ENCODE results near the gene GSTCD.
A peak's percentile ranks its signal among the peaks of the same experiment; 100 is the strongest.
"Not testable (repeated sequence)": the region's sequence is repeated elsewhere in the genome, so short reads cannot be mapped to it uniquely, and the experiment has no call there.

The GSTCD gene

DNA sequence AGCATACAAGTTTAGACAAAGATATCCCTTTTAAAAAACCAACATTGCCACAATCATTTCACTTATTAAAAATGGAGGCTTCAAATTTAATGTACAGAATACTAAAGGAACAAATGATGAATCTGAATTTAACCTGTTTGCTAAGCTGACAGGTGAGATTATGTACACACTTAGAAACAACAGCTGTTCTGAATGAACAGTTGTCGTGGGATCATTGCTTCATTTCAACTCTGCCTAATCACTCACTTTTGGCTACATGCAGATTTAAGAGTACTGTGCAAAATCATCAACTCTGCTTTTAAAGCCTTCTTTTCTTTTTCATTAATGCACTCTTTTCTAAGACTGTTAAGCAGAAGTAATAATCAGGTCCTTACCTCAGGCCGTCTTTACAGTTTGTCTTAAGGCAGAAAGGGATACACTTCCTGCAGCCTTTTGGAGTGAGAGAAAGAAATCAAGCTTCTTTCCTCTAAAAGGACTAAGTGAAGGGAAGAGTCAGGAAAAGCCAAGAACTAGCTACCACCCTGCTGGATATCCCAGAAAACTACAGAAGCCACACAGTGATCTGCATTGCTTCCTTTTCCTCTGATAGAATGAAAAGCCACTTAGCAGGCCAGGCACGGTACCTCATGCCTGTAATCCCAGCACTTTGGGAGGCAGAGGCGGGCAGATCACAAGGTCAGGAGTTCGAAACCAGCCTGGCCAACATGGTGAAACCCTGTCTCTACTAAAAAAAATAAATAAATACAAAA, 132.0 kb downstream of the GSTCD start:
- no peak overlapping the region for H3K27ac ChIP-seq (ENCODE audit: low read length, poor library complexity, severe bottlenecking)
- H3K4me1 ChIP-seq (ENCODE audit: control insufficient read depth, insufficient read depth, low read depth, low read length) = no peaks in the 10 kb centered on the region
- H2AFZ ChIP-seq (ENCODE audit: low read depth, low read length) = no peak overlapping the region
- H3K27me3 ChIP-seq (ENCODE audit: control insufficient read depth in 1 of 2, insufficient read depth in 1 of 2, low read length in 2 of 2) = no peaks in the 10 kb centered on the region
- no peaks in the 10 kb centered on the region for H3K79me1 ChIP-seq (replicated peaks; ENCODE audit: low read length, poor library complexity, severe bottlenecking)
- no peak overlapping the region for H4K91ac ChIP-seq (ENCODE audit: low read length)
- no peak overlapping the region for H2BK12ac ChIP-seq (ENCODE audit: low read length in 2 of 2)
- no peak overlapping the region for H3K14ac ChIP-seq (ENCODE audit: low read length in 2 of 2)
- H3K23ac ChIP-seq (ENCODE audit: low read length in 2 of 2) = no peak overlapping the region
- no peak overlapping the region for H2BK5ac ChIP-seq (ENCODE audit: low read depth, low read length, poor library complexity, severe bottlenecking)
- H3K4ac ChIP-seq (ENCODE audit: low read depth in 1 of 2, low read length in 2 of 2) = no peak overlapping the region
- H3K18ac ChIP-seq (ENCODE audit: low read depth in 1 of 2, low read length in 2 of 2) = no peak overlapping the region
- H2BK120ac ChIP-seq (ENCODE audit: low read depth, low read length) = no peak overlapping the region
- no peak overlapping the region for H3K4me3 ChIP-seq (ENCODE audit: insufficient read depth in 1 of 2, low read depth in 1 of 2, low read length in 2 of 2)
- no peak overlapping the region for H4K8ac ChIP-seq (ENCODE audit: low read length)
- DNase-seq = no peak
- H3K9ac ChIP-seq (ENCODE audit: low read length) = no peak overlapping the region
- no peaks in the 10 kb centered on the region for H3K9me3 ChIP-seq (ENCODE audit: control insufficient read depth, low read length)
- H3K36me3 ChIP-seq (ENCODE audit: control insufficient read depth in 1 of 2, insufficient read depth in 2 of 2, low read depth in 1 of 2, low read length in 2 of 2) = peaks cover 9% of the 10 kb centered on the region in 2 experiments
- WGBS = 93% methylated on average over 5 of the region's 5 CpGs
- no peak overlapping the region for H3K4me2 ChIP-seq (ENCODE audit: low read length, poor library complexity, severe bottlenecking)
- no peak overlapping the region for H2BK15ac ChIP-seq (ENCODE audit: low read depth, poor library complexity, severe bottlenecking)
- H2AK5ac ChIP-seq (ENCODE audit: low read length, severe bottlenecking) = no peak overlapping the region

DNA sequence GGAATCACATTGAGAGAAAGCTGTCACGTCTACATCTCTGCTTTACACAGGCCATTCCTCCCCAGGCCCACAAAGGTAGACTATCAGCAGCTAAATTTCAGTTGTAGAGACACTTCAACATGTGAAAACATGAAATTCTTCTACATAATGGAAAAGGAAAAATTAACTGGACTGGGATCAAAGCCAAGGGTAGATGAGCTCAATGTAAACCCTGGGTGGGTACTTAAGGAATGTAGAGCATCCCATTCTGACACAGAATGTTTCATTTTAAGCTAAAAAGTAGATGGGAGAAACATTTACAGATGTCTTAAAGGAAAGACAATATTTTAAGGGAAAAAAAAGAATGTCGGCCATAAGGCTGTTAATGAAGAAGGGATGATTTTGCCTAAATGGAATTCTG, 135.4 kb downstream of the GSTCD start:
- Histone ChIP-seq H3K36me3 (ENCODE audit: control insufficient read depth in 1 of 2, insufficient read depth in 2 of 2, low read depth in 1 of 2, low read length in 2 of 2) (peaks cover 0 to 11% of the 10 kb centered on the region in 2 experiments), H3K27ac (ENCODE audit: low read length, poor library complexity, severe bottlenecking) (no peak overlapping the region), H2BK120ac (ENCODE audit: low read depth, low read length) (no peak overlapping the region), H3K4me1 (ENCODE audit: control insufficient read depth, insufficient read depth, low read depth, low read length) (no peaks in the 10 kb centered on the region), H3K18ac (ENCODE audit: low read depth in 1 of 2, low read length in 2 of 2) (no peak overlapping the region), H4K91ac (ENCODE audit: low read length) (no peak overlapping the region), H3K23ac (ENCODE audit: low read length in 2 of 2) (no peak overlapping the region), H3K4me2 (ENCODE audit: low read length, poor library complexity, severe bottlenecking) (no peak overlapping the region), H3K9me3 (ENCODE audit: control insufficient read depth, low read length) (no peaks in the 10 kb centered on the region), H3K4me3 (ENCODE audit: insufficient read depth in 1 of 2, low read depth in 1 of 2, low read length in 2 of 2) (no peak overlapping the region), H2AFZ (ENCODE audit: low read depth, low read length) (no peak overlapping the region), H4K8ac (ENCODE audit: low read length) (no peak overlapping the region), H3K79me1 (replicated peaks; ENCODE audit: low read length, poor library complexity, severe bottlenecking) (no peaks in the 10 kb centered on the region), H3K14ac (ENCODE audit: low read length in 2 of 2) (no peak overlapping the region), H2BK5ac (ENCODE audit: low read depth, low read length, poor library complexity, severe bottlenecking) (no peak overlapping the region), H2BK15ac (ENCODE audit: low read depth, poor library complexity, severe bottlenecking) (no peak overlapping the region), H3K4ac (ENCODE audit: low read depth in 1 of 2, low read length in 2 of 2) (no peak overlapping the region), H2AK5ac (ENCODE audit: low read length, severe bottlenecking) (no peak overlapping the region), H3K9ac (ENCODE audit: low read length) (no peak overlapping the region), H2BK12ac (ENCODE audit: low read length in 2 of 2) (no peak overlapping the region), H3K27me3 (ENCODE audit: control insufficient read depth in 1 of 2, insufficient read depth in 1 of 2, low read length in 2 of 2) (no peaks in the 10 kb centered on the region)
- 100% methylated on average over 1 of the region's 2 CpGs for WGBS
- DNase-seq = no peak

DNA sequence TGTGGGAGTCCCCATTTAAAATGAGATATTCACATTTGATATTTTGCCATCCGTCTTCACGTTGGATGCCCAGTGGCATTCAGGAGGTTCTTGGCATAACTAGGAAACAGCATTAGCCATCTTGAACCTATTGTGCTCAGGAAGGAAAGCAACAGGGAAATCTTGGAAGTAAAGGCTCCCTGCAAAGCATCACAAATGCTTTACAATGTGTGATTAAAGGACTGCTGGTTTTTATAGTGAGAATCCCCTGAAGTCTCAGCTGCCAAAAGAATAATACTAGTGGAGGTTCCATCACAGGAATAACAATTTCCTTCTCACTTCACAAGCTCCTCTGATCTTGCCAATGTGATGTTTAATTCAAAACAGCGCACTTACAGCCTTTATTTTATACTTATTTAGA, 137.0 kb downstream of the GSTCD start:
- Histone ChIP-seq H3K4me1 (ENCODE audit: control insufficient read depth, insufficient read depth, low read depth, low read length) (no peaks in the 10 kb centered on the region), H3K27ac (ENCODE audit: low read length, poor library complexity, severe bottlenecking) (no peak overlapping the region), H2AK5ac (ENCODE audit: low read length, severe bottlenecking) (peak overlapping the region; percentile 70), H3K27me3 (ENCODE audit: control insufficient read depth in 1 of 2, insufficient read depth in 1 of 2, low read length in 2 of 2) (no peaks in the 10 kb centered on the region), H3K9me3 (ENCODE audit: control insufficient read depth, low read length) (no peaks in the 10 kb centered on the region), H2BK120ac (ENCODE audit: low read depth, low read length) (no peak overlapping the region), H4K91ac (ENCODE audit: low read length) (no peak overlapping the region), H3K36me3 (ENCODE audit: control insufficient read depth in 1 of 2, insufficient read depth in 2 of 2, low read depth in 1 of 2, low read length in 2 of 2) (peaks cover 0 to 11% of the 10 kb centered on the region in 2 experiments), H3K23ac (ENCODE audit: low read length in 2 of 2) (no peak overlapping the region), H3K4me3 (ENCODE audit: insufficient read depth in 1 of 2, low read depth in 1 of 2, low read length in 2 of 2) (no peak overlapping the region), H3K9ac (ENCODE audit: low read length) (no peak overlapping the region), H3K79me1 (replicated peaks; ENCODE audit: low read length, poor library complexity, severe bottlenecking) (no peaks in the 10 kb centered on the region), H2BK15ac (ENCODE audit: low read depth, poor library complexity, severe bottlenecking) (no peak overlapping the region), H3K4ac (ENCODE audit: low read depth in 1 of 2, low read length in 2 of 2) (no peak overlapping the region), H2BK12ac (ENCODE audit: low read length in 2 of 2) (no peak overlapping the region), H3K18ac (ENCODE audit: low read depth in 1 of 2, low read length in 2 of 2) (no peak overlapping the region), H2AFZ (ENCODE audit: low read depth, low read length) (no peak overlapping the region), H3K4me2 (ENCODE audit: low read length, poor library complexity, severe bottlenecking) (no peak overlapping the region), H4K8ac (ENCODE audit: low read length) (no peak overlapping the region), H3K14ac (ENCODE audit: low read length in 2 of 2) (no peak overlapping the region), H2BK5ac (ENCODE audit: low read depth, low read length, poor library complexity, severe bottlenecking) (no peak overlapping the region)
- 75% methylated on average over 2 of the region's 3 CpGs for WGBS
- no peak for DNase-seq

DNA sequence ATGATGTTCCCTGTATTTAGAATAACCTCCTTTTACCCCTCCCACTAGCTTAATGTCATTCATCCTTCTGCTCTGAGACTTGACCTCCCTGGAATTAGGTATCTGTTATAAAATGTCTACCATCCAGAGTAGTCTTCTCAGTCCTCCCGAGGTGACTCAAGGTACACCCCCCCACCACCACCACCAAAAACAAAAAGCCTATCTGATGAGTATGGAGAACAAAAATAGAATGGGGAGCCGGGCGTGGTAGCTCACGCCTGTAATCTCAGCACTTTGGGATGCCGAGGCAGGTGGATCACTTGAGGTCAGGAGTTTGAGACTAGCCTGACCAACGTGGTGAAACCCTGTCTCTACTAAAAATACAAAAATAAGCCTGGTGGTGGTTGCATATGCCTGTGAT, 139.8 kb downstream of the GSTCD start:
- not testable (repeated sequence) for H2AFZ ChIP-seq (ENCODE audit: low read depth, low read length); H4K91ac ChIP-seq (ENCODE audit: low read length); H3K4me3 ChIP-seq (ENCODE audit: insufficient read depth in 1 of 2, low read depth in 1 of 2, low read length in 2 of 2); H3K27ac ChIP-seq (ENCODE audit: low read length, poor library complexity, severe bottlenecking); H4K8ac ChIP-seq (ENCODE audit: low read length); H3K4me1 ChIP-seq (ENCODE audit: control insufficient read depth, insufficient read depth, low read depth, low read length); H3K4ac ChIP-seq (ENCODE audit: low read depth in 1 of 2, low read length in 2 of 2); H2BK15ac ChIP-seq (ENCODE audit: low read depth, poor library complexity, severe bottlenecking); H3K18ac ChIP-seq (ENCODE audit: low read depth in 1 of 2, low read length in 2 of 2); H3K23ac ChIP-seq (ENCODE audit: low read length in 2 of 2); H3K9me3 ChIP-seq (ENCODE audit: control insufficient read depth, low read length); H3K4me2 ChIP-seq (ENCODE audit: low read length, poor library complexity, severe bottlenecking); H3K36me3 ChIP-seq (ENCODE audit: control insufficient read depth in 1 of 2, insufficient read depth in 2 of 2, low read depth in 1 of 2, low read length in 2 of 2); H2BK12ac ChIP-seq (ENCODE audit: low read length in 2 of 2); H2BK120ac ChIP-seq (ENCODE audit: low read depth, low read length); H3K9ac ChIP-seq (ENCODE audit: low read length); H2AK5ac ChIP-seq (ENCODE audit: low read length, severe bottlenecking); H3K79me1 ChIP-seq (replicated peaks; ENCODE audit: low read length, poor library complexity, severe bottlenecking); H2BK5ac ChIP-seq (ENCODE audit: low read depth, low read length, poor library complexity, severe bottlenecking); DNase-seq; H3K14ac ChIP-seq (ENCODE audit: low read length in 2 of 2); H3K27me3 ChIP-seq (ENCODE audit: control insufficient read depth in 1 of 2, insufficient read depth in 1 of 2, low read length in 2 of 2)
- WGBS = 95% methylated on average over 5 of the region's 6 CpGs

Data from mesenchymal stem cell (in vitro differentiated cells and primary cell).